ENCODE measurements around the gene CCL21. TPM values are rescaled to one million over a fixed set of nuclear protein-coding genes. Genes with fewer than 3 reads are reported as not detected.

Gene CCL21
- total and polyA plus RNA-seq, 2 of the 13 experiments (the other 11 are each of a cell fraction or from before 2014, with no cell fraction given): not detected

DNA sequence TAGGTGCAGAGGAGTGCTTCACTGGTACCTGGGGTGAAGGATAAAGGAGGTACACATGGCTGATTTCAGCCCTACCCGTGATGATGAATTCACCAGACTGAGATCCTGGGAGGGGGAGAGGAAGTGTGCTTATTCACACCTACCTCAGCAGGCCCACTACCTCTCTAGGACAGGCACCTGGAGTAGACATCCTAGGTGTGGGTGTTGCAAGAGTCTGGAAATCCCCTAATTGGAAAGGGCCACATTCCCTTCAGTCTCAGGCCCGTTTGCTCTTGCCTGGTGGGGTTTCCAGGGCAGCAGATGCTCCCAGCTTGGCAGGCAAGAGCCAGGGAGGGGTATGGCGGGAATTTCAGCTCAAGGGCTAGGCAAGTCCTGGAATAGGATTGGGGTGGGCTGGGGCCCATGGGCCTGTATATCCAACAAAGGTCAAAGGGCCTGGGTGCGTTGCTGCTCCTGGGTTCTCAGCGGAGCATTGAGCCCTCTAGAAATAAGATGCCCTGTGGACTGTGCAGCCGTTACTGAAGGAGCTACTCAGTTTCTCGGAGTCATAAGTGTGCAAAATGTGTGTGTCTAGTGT, 5.8 kb upstream of the CCL21 start:
- no peak overlapping the region for H3K4me3 ChIP-seq (replicated peaks in 1 of 3; ENCODE audit: insufficient read depth in 1 of 3, low read depth in 2 of 3, low read length in 3 of 3)
- FAIRE-seq (no peak), DNase-seq (ENCODE audit: low spot score) (no peak), ATAC-seq (no peak)
- H2AFZ ChIP-seq (ENCODE audit: low read length): no peak overlapping the region
- ChIA-PET POLR2A (no interaction called here), CTCF (ENCODE audit: low intra/inter-chr PET ratio, low total read pairs) (no interaction called here)
- BruUV-seq (replicated peaks): no TSS peak
- intact Hi-C loops (cut with micrococcal nuclease; ENCODE audit: unreplicated experiment): no loop called here
- H3K36me3 ChIP-seq (replicated peaks in 1 of 2; ENCODE audit: control insufficient read depth in 1 of 2, insufficient read depth in 2 of 2, low read length in 2 of 2): no peaks in the 10 kb centered on the region
- H3K9me3 ChIP-seq (ENCODE audit: low read length): no peaks in the 10 kb centered on the region
- WGBS (ENCODE audit: low lambda C conversion rate): 7% methylated on average over 5 of the region's 7 CpGs
- TF ChIP-seq ZNF878 (CRISPR knock-in tag; IDR thresholded peaks at IDR 0.05) (no peak), CEBPB (IDR thresholded peaks at IDR 0.05; ENCODE audit: borderline replicate concordance, low read depth, low read length) (no peak), NR2F1 (CRISPR knock-in tag; IDR thresholded peaks at IDR 0.05) (no peak), ZBTB38 (CRISPR knock-in tag; IDR thresholded peaks at IDR 0.05) (no peak), NCOR1 (IDR thresholded peaks at IDR 0.05; ENCODE audit: borderline replicate concordance, low read length) (no peak), CAMTA2 (CRISPR knock-in tag; IDR thresholded peaks at IDR 0.05; ENCODE audit: borderline replicate concordance) (no peak), TCF12 (IDR thresholded peaks at IDR 0.05) (no peak), TCF12 (CRISPR knock-in tag; IDR thresholded peaks at IDR 0.05) (no peak), MAF1 (CRISPR knock-in tag; IDR thresholded peaks at IDR 0.05; ENCODE audit: borderline replicate concordance) (no peak), ZNF263 (CRISPR knock-in tag; IDR thresholded peaks at IDR 0.05) (no peak), ZBTB49 (CRISPR knock-in tag; IDR thresholded peaks at IDR 0.05; ENCODE audit: borderline replicate concordance) (no peak), RNF219 (CRISPR knock-in tag; IDR thresholded peaks at IDR 0.05) (no peak)
- TF ChIP-seq, protein P1, sequence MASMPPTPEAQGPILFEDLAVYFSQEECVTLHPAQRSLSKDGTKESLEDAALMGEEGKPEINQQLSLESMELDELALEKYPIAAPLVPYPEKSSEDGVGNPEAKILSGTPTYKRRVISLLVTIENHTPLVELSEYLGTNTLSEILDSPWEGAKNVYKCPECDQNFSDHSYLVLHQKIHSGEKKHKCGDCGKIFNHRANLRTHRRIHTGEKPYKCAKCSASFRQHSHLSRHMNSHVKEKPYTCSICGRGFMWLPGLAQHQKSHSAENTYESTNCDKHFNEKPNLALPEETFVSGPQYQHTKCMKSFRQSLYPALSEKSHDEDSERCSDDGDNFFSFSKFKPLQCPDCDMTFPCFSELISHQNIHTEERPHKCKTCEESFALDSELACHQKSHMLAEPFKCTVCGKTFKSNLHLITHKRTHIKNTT (CRISPR knock-in tag; IDR thresholded peaks at IDR 0.05): no peak
- TF ChIP-seq, protein P2, sequence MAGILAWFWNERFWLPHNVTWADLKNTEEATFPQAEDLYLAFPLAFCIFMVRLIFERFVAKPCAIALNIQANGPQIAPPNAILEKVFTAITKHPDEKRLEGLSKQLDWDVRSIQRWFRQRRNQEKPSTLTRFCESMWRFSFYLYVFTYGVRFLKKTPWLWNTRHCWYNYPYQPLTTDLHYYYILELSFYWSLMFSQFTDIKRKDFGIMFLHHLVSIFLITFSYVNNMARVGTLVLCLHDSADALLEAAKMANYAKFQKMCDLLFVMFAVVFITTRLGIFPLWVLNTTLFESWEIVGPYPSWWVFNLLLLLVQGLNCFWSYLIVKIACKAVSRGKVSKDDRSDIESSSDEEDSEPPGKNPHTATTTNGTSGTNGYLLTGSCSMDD (CRISPR knock-in tag; IDR thresholded peaks at IDR 0.05): no peak
- TF ChIP-seq, protein P3, sequence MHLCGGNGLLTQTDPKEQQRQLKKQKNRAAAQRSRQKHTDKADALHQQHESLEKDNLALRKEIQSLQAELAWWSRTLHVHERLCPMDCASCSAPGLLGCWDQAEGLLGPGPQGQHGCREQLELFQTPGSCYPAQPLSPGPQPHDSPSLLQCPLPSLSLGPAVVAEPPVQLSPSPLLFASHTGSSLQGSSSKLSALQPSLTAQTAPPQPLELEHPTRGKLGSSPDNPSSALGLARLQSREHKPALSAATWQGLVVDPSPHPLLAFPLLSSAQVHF (CRISPR knock-in tag; IDR thresholded peaks at IDR 0.05): no peak
- no peak overlapping the region for H3K4me2 ChIP-seq (ENCODE audit: low read depth, low read length)
- no peak overlapping the region for H3K9ac ChIP-seq (ENCODE audit: insufficient read depth, low read depth, low read length)
- in situ Hi-C loops (cut with HindIII; ENCODE audit: extremely low pct_ligation_motif_present, low pct_unique_long_range_greater_than_20kb): no loop called here
- H3K27ac ChIP-seq (ENCODE audit: extremely low read length, insufficient read depth, low read length): no peak overlapping the region
- no peaks in the 10 kb centered on the region for H4K20me1 ChIP-seq (ENCODE audit: insufficient read depth, low read length)
- H3K4me1 ChIP-seq (ENCODE audit: insufficient read depth, low read length): peaks cover 9% of the 10 kb centered on the region; the same call in 1 of the 2 replicates
- no peaks in the 10 kb centered on the region for H3K79me2 ChIP-seq (ENCODE audit: insufficient read depth, low read length)
- H3K27me3 ChIP-seq (ENCODE audit: control insufficient read depth in 1 of 2, insufficient read depth in 2 of 2, low read length in 2 of 2): peaks cover 0 to 5% of the 10 kb centered on the region in 2 experiments; a peak in 3 of 5 replicates
